HFF-Myc (cell line): ENCODE measurements around the gene CAV2.
A peak's percentile ranks its signal among the peaks of the same experiment; 100 is the strongest.

ENCODE experiments used
- DNase-seq: peaks from one replicate; pipeline ENCODE4 v3.0.0-alpha.2; 2011; ENCODE audit warnings: low read depth; ENCODE audit errors: extremely low read depth
- H3K4me3 ChIP-seq: replicated peaks from 2 replicates; pipeline ENCODE4 v1.5.1; 2011; ENCODE audit warnings: low read depth, mild to moderate bottlenecking, control low read depth, low read length
- CTCF ChIP-seq: IDR thresholded peaks from 2 replicates; pipeline ENCODE4 v1.5.1; 2012; ENCODE audit warnings: mild to moderate bottlenecking, low read depth, low read length, control low read depth; ENCODE audit errors: missing control alignments

CAV2 gene, protein sequence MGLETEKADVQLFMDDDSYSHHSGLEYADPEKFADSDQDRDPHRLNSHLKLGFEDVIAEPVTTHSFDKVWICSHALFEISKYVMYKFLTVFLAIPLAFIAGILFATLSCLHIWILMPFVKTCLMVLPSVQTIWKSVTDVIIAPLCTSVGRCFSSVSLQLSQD

GRCh38 chr7:116499168-116500077 is at the start of gene CAV2:
Gene CAV2 (plus strand): TSS chr7:116499738. CDS start chr7:116499782, 44 bp downstream.
- H3K4me3 ChIP-seq: peak within 1 kb of the TSS; percentile 86
- no peak for DNase-seq
- TF ChIP-seq CTCF: no peak

- no peak overlapping the region for H3K4me3 ChIP-seq
- TF ChIP-seq CTCF: no peak
- no peak for DNase-seq
Observed at GRCh38 chr7:116449950-116450349, 49.6 kb upstream of the CAV2 start.

DNA sequence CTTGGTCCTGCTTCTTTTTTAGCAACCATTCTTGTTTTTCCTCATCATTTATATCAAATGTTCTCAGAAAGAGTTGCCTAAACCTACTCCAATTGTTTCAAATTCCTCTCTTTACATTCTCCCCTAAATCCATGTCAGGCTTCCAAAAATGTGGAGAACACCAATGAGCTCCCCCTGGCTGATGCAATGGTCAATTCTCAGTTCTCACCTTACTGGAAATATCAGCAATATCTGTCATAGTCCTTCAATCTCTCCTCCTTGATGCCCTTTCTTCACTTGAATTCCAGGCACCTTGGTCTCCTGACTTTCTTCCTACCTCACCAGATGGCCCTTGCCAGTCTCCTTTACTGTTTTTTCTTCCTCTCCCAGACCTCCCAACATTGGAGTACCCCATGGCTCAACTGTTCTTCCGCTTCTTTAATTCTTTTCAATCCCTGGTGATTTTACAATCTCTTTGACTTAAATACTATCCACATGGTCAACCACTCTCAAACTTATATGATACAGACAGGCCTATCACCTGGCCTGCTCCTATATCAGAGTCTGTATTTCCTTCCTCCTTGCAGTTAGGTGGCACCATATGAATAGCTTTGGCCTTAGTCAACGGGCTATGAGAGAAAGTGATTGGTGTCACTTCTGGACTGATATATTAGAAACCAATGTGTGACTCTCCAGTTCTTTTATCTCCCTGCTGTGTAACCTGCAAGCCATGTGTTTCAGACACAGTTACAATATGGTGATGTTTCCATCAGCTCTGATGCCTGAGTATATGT is 47.4 kb upstream of the CAV2 start:
- no peak for DNase-seq
- no peak overlapping the region for H3K4me3 ChIP-seq
- TF ChIP-seq CTCF: no peak

- TF ChIP-seq CTCF: no peak
- DNase-seq: no peak
- no peak overlapping the region for H3K4me3 ChIP-seq
Observed at GRCh38 chr7:116454377-116454776, 45.2 kb upstream of the CAV2 start.

DNA sequence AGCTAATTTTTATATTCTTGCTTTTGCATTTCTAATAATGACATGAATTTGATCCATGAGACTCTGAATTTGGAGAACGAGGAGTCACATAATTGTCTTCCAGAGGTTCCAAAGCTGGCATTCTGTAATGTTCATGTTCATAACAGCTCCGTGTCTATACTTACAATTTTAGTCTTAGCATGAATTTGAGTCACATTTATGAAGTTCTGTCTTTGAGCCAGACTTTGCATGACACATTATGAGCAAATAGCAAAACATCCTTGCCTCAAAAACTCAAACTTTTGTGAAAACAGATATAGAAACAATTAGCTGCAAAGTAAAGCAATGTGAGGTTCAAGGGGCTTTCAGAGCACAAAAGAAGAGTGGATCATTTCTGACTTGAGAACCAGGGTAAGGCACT is 44.5 kb upstream of the CAV2 start:
- no peak for TF ChIP-seq CTCF
- no peak for DNase-seq
- no peak overlapping the region for H3K4me3 ChIP-seq

- no peak for DNase-seq
- no peak for TF ChIP-seq CTCF
Observed at GRCh38 chr7:116455499-116455898, 44.0 kb upstream of the CAV2 start.

More at GRCh38 chr7:116455499-116455898, 44.0 kb upstream of the CAV2 start:
- no peak overlapping the region for H3K4me3 ChIP-seq
